HepG2 (cell line): ENCODE data around the gene PCED1B.

Experiments used
- CREB1 ChIP-seq, 2 experiments: fragments of 450-650 bp in 1 of 2; IDR thresholded peaks; 2 replicates each; pipeline ENCODE4 v1.6.1; 2016 to 2017; ENCODE audit warnings: control low read depth in 1 of 2, mild to moderate bottlenecking in 1 of 2, missing compliant biosample characterization in 1 of 2, missing genetic modification characterization in 1 of 2
- CTCF ChIP-seq: sonication (generic); formaldehyde crosslinking; IDR thresholded peaks from 2 replicates; pipeline ENCODE4 v1.5.0; 2020; ENCODE audit warnings: mild to moderate bottlenecking, missing genetic modification reagents, moderate library complexity
- DMTF1 ChIP-seq: sonication (generic); formaldehyde crosslinking; IDR thresholded peaks from 2 replicates; pipeline ENCODE4 v1.4.0; 2020; ENCODE audit warnings: mild to moderate bottlenecking, missing genetic modification reagents
- EZH2 ChIP-seq: conservative IDR thresholded peaks from 2 replicates; pipeline ENCODE4 v1.6.1; 2012; ENCODE audit warnings: mild to moderate bottlenecking, low read depth, low read length, moderate library complexity
- GABPB1 ChIP-seq: IDR thresholded peaks from 2 replicates; pipeline ENCODE4 v1.6.1; 2016; ENCODE audit warnings: mild to moderate bottlenecking, missing genetic modification reagents, moderate library complexity, missing compliant biosample characterization
- GMEB2 ChIP-seq: IDR thresholded peaks from 2 replicates; pipeline ENCODE4 v1.6.1; 2016; ENCODE audit warnings: missing biosample characterization, missing genetic modification reagents, low read depth
- GRHL1 ChIP-seq: sonication (generic); formaldehyde crosslinking; conservative IDR thresholded peaks from 2 replicates; pipeline ENCODE4 v1.8.0; 2022; ENCODE audit warnings: missing genetic modification reagents
- HIC2 ChIP-seq: sonication (generic); formaldehyde crosslinking; IDR thresholded peaks from 2 replicates; pipeline ENCODE4 v1.9.0; 2022; ENCODE audit warnings: low read depth, missing genetic modification reagents
- MTF1 ChIP-seq: sonication (generic); formaldehyde crosslinking; IDR thresholded peaks from 2 replicates; pipeline ENCODE4 v1.5.0; 2020; ENCODE audit warnings: missing genetic modification reagents
- NR2C2 ChIP-seq: sonication (generic); formaldehyde crosslinking; IDR thresholded peaks from 2 replicates; pipeline ENCODE4 v1.4.0; 2020; ENCODE audit warnings: missing genetic modification reagents, mild to moderate bottlenecking, moderate library complexity, borderline replicate concordance
- RAD21 ChIP-seq: fragments of 450-650 bp; formaldehyde crosslinking; IDR thresholded peaks from 2 replicates; pipeline ENCODE4 v1.5.0; 2020; ENCODE audit warnings: mild to moderate bottlenecking
- RXRA ChIP-seq: sonication (generic); formaldehyde crosslinking; IDR thresholded peaks from 2 replicates; pipeline ENCODE4 v1.5.1; 2020; ENCODE audit warnings: missing genetic modification reagents

- TF ChIP-seq GMEB2 (CRISPR knock-in tag) (no peak), CTCF (CRISPR knock-in tag) (no peak), MTF1 (CRISPR knock-in tag) (no peak), RXRA (no peak), EZH2 (no peak), NR2C2 (CRISPR knock-in tag) (no peak), HIC2 (CRISPR knock-in tag) (no peak), GRHL1 (no peak), CREB1 (IDR thresholded peaks at IDR 0.05) (no peak), CREB1 (CRISPR knock-in tag; IDR thresholded peaks at IDR 0.05) (no peak), DMTF1 (CRISPR knock-in tag) (no peak), GABPB1 (no peak), RAD21 (CRISPR knock-in tag) (no peak)
These were observed 54.6 kb downstream of the PCED1B start for GRCh38 chr12:47134005-47134404.
